Cardiac muscle cell (in vitro differentiated cells and primary cell): ENCODE results near the gene LTC4S. TPM values are rescaled to one million over a fixed set of nuclear protein-coding genes. Genes with fewer than 3 reads are reported as not detected.

ENCODE experiments used
- DNase-seq, 2 donors: peaks; one replicate each; pipeline versions ENCODE4 v3.0.0 to v3.0.0-alpha.2; 2010 to 2017; ENCODE audit warnings: low read depth in 1 of 2, low spot score in 1 of 2
- H3K27ac ChIP-seq: fragments of 200-600 bp; sonication (generic); 2 replicates; pipeline ENCODE4 v1.5.1; 2016
- H3K27me3 ChIP-seq: fragments of 200-600 bp; sonication (generic); 2 replicates; pipeline ENCODE4 v1.6.0; 2016; ENCODE audit warnings: control low read depth
- H3K36me3 ChIP-seq: fragments of 200-600 bp; sonication (generic); 2 replicates; pipeline ENCODE4 v1.5.1; 2016; ENCODE audit warnings: control low read depth
- H3K4me1 ChIP-seq: fragments of 200-600 bp; sonication (generic); 2 replicates; pipeline ENCODE4 v1.8.1; 2017; ENCODE audit warnings: low read depth, mild to moderate bottlenecking, mixed run types
- H3K4me3 ChIP-seq: fragments of 200-600 bp; sonication (generic); 2 replicates; pipeline ENCODE4 v1.5.1; 2016; ENCODE audit warnings: mild to moderate bottlenecking
- H3K9me3 ChIP-seq: fragments of 200-600 bp; sonication (generic); 2 replicates; pipeline ENCODE4 v1.5.1; 2017; ENCODE audit warnings: low read depth, mild to moderate bottlenecking, control low read depth
- CTCF ChIP-seq: IDR thresholded peaks from 2 replicates; pipeline ENCODE4 v1.5.1; 2012; ENCODE audit warnings: low read depth, mild to moderate bottlenecking, low read length
- polyA plus RNA-seq: library from polyadenylated mRNA; unstranded; fragments of >200 nt; fragmentation: Nextera tagmentation; extraction: Ambion mirVana; gene quantifications from 2 replicates; pipeline ENCODE4 v1.2.1, GENCODE V29; 2016
- total RNA-seq: library from RNA; depleted of rRNA; stranded (reverse); fragments of >200 nt; gene quantifications from 2 replicates; pipeline ENCODE4 v1.2.3, GENCODE V29; 2016

The LTC4S gene
- total and polyA plus RNA-seq, 2 experiments from 2014 or later = 5.3 to 14.0 TPM

GRCh38 chr5:179778591-179778990, 15.2 kb upstream of the LTC4S start:
- DNase-seq = no peak
- Histone ChIP-seq H3K27me3 (no peaks in the 10 kb centered on the region), H3K9me3 (no peaks in the 10 kb centered on the region), H3K36me3 (peaks cover 33% of the 10 kb centered on the region), H3K4me3 (no peak overlapping the region), H3K27ac (no peak overlapping the region), H3K4me1 (no peaks in the 10 kb centered on the region)
- no peak for TF ChIP-seq CTCF

- no peak for TF ChIP-seq CTCF
- Histone ChIP-seq H3K36me3 (peaks cover 28% of the 10 kb centered on the region), H3K4me1 (no peaks in the 10 kb centered on the region), H3K9me3 (no peaks in the 10 kb centered on the region), H3K27ac (no peak overlapping the region), H3K4me3 (no peak overlapping the region), H3K27me3 (no peaks in the 10 kb centered on the region)
- DNase-seq = no peak
Measured at GRCh38 chr5:179779826-179780225, 14.0 kb upstream of the LTC4S start.

- no peak for TF ChIP-seq CTCF
- no peak overlapping the region for H3K4me3 ChIP-seq
- no peak for DNase-seq
- peaks cover 22% of the 10 kb centered on the region for H3K36me3 ChIP-seq
- H3K27me3 ChIP-seq = no peaks in the 10 kb centered on the region
- H3K27ac ChIP-seq = no peak overlapping the region
- H3K4me1 ChIP-seq = no peaks in the 10 kb centered on the region
- H3K9me3 ChIP-seq = no peaks in the 10 kb centered on the region
Measured at GRCh38 chr5:179780362-179780761, 13.4 kb upstream of the LTC4S start.

- Histone ChIP-seq H3K9me3 (no peaks in the 10 kb centered on the region), H3K36me3 (peaks cover 12% of the 10 kb centered on the region), H3K4me1 (no peaks in the 10 kb centered on the region), H3K4me3 (no peak overlapping the region), H3K27ac (no peak overlapping the region), H3K27me3 (no peaks in the 10 kb centered on the region)
- no peak for TF ChIP-seq CTCF
- no peak for DNase-seq
Measured at GRCh38 chr5:179781846-179782245, 11.9 kb upstream of the LTC4S start.

- no peak for TF ChIP-seq CTCF
- DNase-seq = no peak
- Histone ChIP-seq H3K4me1 (no peaks in the 10 kb centered on the region), H3K27ac (no peak overlapping the region), H3K27me3 (no peaks in the 10 kb centered on the region), H3K9me3 (no peaks in the 10 kb centered on the region), H3K36me3 (peaks cover 6% of the 10 kb centered on the region), H3K4me3 (no peak overlapping the region)
Measured at GRCh38 chr5:179783128-179783527, 10.7 kb upstream of the LTC4S start.

- Histone ChIP-seq H3K9me3 (no peaks in the 10 kb centered on the region), H3K27me3 (no peaks in the 10 kb centered on the region), H3K36me3 (no peaks in the 10 kb centered on the region), H3K27ac (no peak overlapping the region), H3K4me1 (no peaks in the 10 kb centered on the region), H3K4me3 (no peak overlapping the region)
- no peak for DNase-seq
- TF ChIP-seq CTCF = no peak
Measured at GRCh38 chr5:179786861-179787260, 6.9 kb upstream of the LTC4S start.
